Suprapubic skin (tissue), 4 donors: ENCODE measurements around the gene CTNNA1.

Experiments used
- POLR2A ChIP-seq, 2 donors: fragments of 450-650 bp; IDR thresholded peaks; one replicate each; pipeline ENCODE4 v1.6.1; 2017; ENCODE audit warnings: antibody characterized with exemption in 2 of 2, mild to moderate bottlenecking in 2 of 2, moderate library complexity in 2 of 2
- POLR2AphosphoS5 ChIP-seq, 3 donors: sonication (generic); formaldehyde crosslinking; IDR thresholded peaks; one replicate each; pipeline ENCODE4 v1.6.1; 2017; ENCODE audit warnings: antibody characterized with exemption in 3 of 3
- TF ChIP-seq, protein P1 (sequence below), 2 donors: fragments of 200-600 bp in 1 of 2; fragments of 450-650 bp in 1 of 2; sonication (generic) in 1 of 2; IDR thresholded peaks; one replicate each; pipeline ENCODE4 v1.5.1; 2016 to 2019; ENCODE audit warnings: antibody characterized with exemption in 2 of 2, mild to moderate bottlenecking in 1 of 2, moderate library complexity in 1 of 2

DNA sequence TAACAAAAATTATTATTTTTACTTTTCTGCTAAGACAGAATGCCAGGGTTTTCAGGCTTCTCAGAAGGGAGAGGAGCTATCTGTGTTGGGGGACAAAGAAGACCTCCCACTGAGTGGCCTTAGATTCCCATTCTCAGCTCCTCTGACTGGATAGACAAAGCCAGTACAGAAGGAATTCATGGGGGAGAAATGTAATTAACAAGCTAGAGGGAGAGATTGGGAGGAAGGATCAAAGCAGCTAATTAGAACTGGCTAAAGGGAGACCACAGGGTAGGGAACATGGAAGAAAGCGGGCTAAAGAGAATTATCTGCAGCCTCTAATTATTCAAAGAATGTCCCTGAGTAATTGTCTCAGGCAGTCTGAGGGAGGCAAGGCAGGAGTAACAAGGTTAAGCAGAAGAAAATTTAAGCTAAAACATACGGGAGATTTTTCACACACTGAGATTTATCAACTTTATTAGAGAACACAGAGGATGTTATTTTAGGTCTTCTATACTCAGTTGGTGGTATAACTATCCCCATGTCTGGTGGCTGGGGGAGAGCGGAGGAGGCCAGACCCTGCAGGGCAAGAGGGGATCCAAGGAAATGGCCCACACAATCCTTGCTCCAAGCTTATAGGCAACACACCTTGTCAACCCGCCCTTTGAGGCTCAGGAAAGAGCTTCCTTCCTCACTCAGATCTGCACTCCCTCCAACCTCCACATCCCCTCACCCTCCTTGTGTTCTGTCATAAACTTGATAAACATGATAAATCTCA is 209.6 kb downstream of the CTNNA1 start:
- TF ChIP-seq, protein P1, sequence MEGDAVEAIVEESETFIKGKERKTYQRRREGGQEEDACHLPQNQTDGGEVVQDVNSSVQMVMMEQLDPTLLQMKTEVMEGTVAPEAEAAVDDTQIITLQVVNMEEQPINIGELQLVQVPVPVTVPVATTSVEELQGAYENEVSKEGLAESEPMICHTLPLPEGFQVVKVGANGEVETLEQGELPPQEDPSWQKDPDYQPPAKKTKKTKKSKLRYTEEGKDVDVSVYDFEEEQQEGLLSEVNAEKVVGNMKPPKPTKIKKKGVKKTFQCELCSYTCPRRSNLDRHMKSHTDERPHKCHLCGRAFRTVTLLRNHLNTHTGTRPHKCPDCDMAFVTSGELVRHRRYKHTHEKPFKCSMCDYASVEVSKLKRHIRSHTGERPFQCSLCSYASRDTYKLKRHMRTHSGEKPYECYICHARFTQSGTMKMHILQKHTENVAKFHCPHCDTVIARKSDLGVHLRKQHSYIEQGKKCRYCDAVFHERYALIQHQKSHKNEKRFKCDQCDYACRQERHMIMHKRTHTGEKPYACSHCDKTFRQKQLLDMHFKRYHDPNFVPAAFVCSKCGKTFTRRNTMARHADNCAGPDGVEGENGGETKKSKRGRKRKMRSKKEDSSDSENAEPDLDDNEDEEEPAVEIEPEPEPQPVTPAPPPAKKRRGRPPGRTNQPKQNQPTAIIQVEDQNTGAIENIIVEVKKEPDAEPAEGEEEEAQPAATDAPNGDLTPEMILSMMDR (IDR thresholded peaks at IDR 0.05): no peak
- TF ChIP-seq POLR2A (IDR thresholded peaks at IDR 0.05): no peak
- no peak for TF ChIP-seq POLR2AphosphoS5 (IDR thresholded peaks at IDR 0.05)
